ENCODE data around the gene FKBP2. TPM values are rescaled to one million over a fixed set of nuclear protein-coding genes. Genes with fewer than 3 reads are reported as not detected.
A peak's percentile ranks its signal among the peaks of the same experiment; 100 is the strongest.

Gene FKBP2
- total RNA-seq, 1 donor from 2014 or later = 41.5 TPM

GRCh38 chr11:64232182-64232966 lies 8.5 kb upstream of the FKBP2 start:
- H3K27ac ChIP-seq (ENCODE audit: low read depth, low read length) = no peak overlapping the region
- Mint-ChIP-seq H3K27ac (ENCODE audit: unreplicated experiment) (no peak overlapping the region), H3K4me3 (ENCODE audit: unreplicated experiment) (peak overlapping the region; percentile 85), H3K27me3 (ENCODE audit: low read depth, unreplicated experiment) (no peaks in the 10 kb centered on the region), H3K4me1 (ENCODE audit: low read depth, unreplicated experiment) (peaks cover 7% of the 10 kb centered on the region), H3K9me3 (ENCODE audit: unreplicated experiment) (no peaks in the 10 kb centered on the region), H3K36me3 (ENCODE audit: low read depth, unreplicated experiment) (no peaks in the 10 kb centered on the region)
- no peak overlapping the region for H3K9ac ChIP-seq (ENCODE audit: low read length)
- H3K36me3 ChIP-seq (ENCODE audit: insufficient read depth, low read length) = no peaks in the 10 kb centered on the region
- H4K20me1 ChIP-seq (ENCODE audit: insufficient read depth, low read length) = peaks cover 12% of the 10 kb centered on the region
- peaks cover 15% of the 10 kb centered on the region for H3K79me2 ChIP-seq (ENCODE audit: insufficient read depth, low read length)
- no peak overlapping the region for H3K4me2 ChIP-seq (ENCODE audit: low read length)
- H3K9me3 ChIP-seq (ENCODE audit: insufficient read depth, low read depth, low read length) = no peaks in the 10 kb centered on the region
- no peak for DNase-seq (ENCODE audit: low read depth)
- H2AFZ ChIP-seq (ENCODE audit: low read depth, low read length) = no peak overlapping the region
- H3K27me3 ChIP-seq (ENCODE audit: insufficient read depth, low read length) = no peaks in the 10 kb centered on the region
- H3K4me1 ChIP-seq (ENCODE audit: insufficient read depth, low read length) = peaks cover 23% of the 10 kb centered on the region
- no peak for TF ChIP-seq CTCF (IDR thresholded peaks at IDR 0.05; ENCODE audit: insufficient read depth, low read depth, low read length)
- TF ChIP-seq EZH2 (IDR thresholded peaks at IDR 0.05; ENCODE audit: insufficient read depth, low read length) = no peak
- FAIRE-seq = no peak
- no peak overlapping the region for H3K4me3 ChIP-seq (ENCODE audit: insufficient read depth, low read depth, low read length)

- H3K4me3 Mint-ChIP-seq (ENCODE audit: unreplicated experiment) = peak overlapping the region; percentile 66
- H3K4me3 ChIP-seq (ENCODE audit: insufficient read depth, low read depth, low read length) = no peak overlapping the region
- H3K36me3 ChIP-seq (ENCODE audit: insufficient read depth, low read length) = peaks cover 4% of the 10 kb centered on the region
- no peaks in the 10 kb centered on the region for H3K27me3 ChIP-seq (ENCODE audit: insufficient read depth, low read length)
- no peak overlapping the region for H3K27ac Mint-ChIP-seq (ENCODE audit: unreplicated experiment)
- no peak overlapping the region for H3K9ac ChIP-seq (ENCODE audit: low read length)
- no peak for TF ChIP-seq CTCF (IDR thresholded peaks at IDR 0.05; ENCODE audit: insufficient read depth, low read depth, low read length)
- no peak for TF ChIP-seq EZH2 (IDR thresholded peaks at IDR 0.05; ENCODE audit: insufficient read depth, low read length)
- H3K79me2 ChIP-seq (ENCODE audit: insufficient read depth, low read length) = peaks cover 12% of the 10 kb centered on the region
- no peaks in the 10 kb centered on the region for H3K9me3 ChIP-seq (ENCODE audit: insufficient read depth, low read depth, low read length)
- no peaks in the 10 kb centered on the region for H3K27me3 Mint-ChIP-seq (ENCODE audit: low read depth, unreplicated experiment)
- DNase-seq (ENCODE audit: low read depth) = no peak
- no peak overlapping the region for H3K27ac ChIP-seq (ENCODE audit: low read depth, low read length)
- H2AFZ ChIP-seq (ENCODE audit: low read depth, low read length) = no peak overlapping the region
- H3K4me1 ChIP-seq (ENCODE audit: insufficient read depth, low read length) = peaks cover 20% of the 10 kb centered on the region
- no peak for FAIRE-seq
- no peak overlapping the region for H3K4me2 ChIP-seq (ENCODE audit: low read length)
- H3K36me3 Mint-ChIP-seq (ENCODE audit: low read depth, unreplicated experiment) = no peaks in the 10 kb centered on the region
- H3K9me3 Mint-ChIP-seq (ENCODE audit: unreplicated experiment) = no peaks in the 10 kb centered on the region
- H4K20me1 ChIP-seq (ENCODE audit: insufficient read depth, low read length) = peaks cover 11% of the 10 kb centered on the region
- peaks cover 3% of the 10 kb centered on the region for H3K4me1 Mint-ChIP-seq (ENCODE audit: low read depth, unreplicated experiment)
Measured at GRCh38 chr11:64232967-64233315, 8.0 kb upstream of the FKBP2 start.
